SU-DHL-6 (cell line): ENCODE measurements around the gene KRT6A.

Source experiments
- H2AFZ ChIP-seq: fragments of 200-600 bp; sonication (generic); 2 replicates; pipeline ENCODE4 v1.6.1; 2014; ENCODE audit warnings: low read depth, mild to moderate bottlenecking, moderate library complexity, mixed read lengths, antibody characterized with exemption, low read length; ENCODE audit not compliant: severe bottlenecking
- H3F3A ChIP-seq: fragments of 200-600 bp; shearing (Covaris generic); 2 replicates; pipeline ENCODE4 v1.6.0; 2016; ENCODE audit warnings: antibody characterized with exemption, mild to moderate bottlenecking; ENCODE audit not compliant: insufficient read depth
- H3K27ac ChIP-seq: fragments of 200-600 bp; sonication (generic); 2 replicates; pipeline ENCODE4 v1.5.1; 2016; ENCODE audit warnings: low read depth, mild to moderate bottlenecking, low read length, moderate library complexity, mixed read lengths
- H3K27me3 ChIP-seq: fragments of 200-600 bp; sonication (generic), shearing (Covaris generic); 2 replicates; pipeline ENCODE4 v1.6.0; 2014; ENCODE audit warnings: mild to moderate bottlenecking, low read length
- H3K36me3 ChIP-seq: fragments of 200-600 bp; sonication (generic); 2 replicates; pipeline ENCODE4 v1.6.1; 2014; ENCODE audit warnings: mild to moderate bottlenecking, low read length, mixed read lengths
- H3K4me2 ChIP-seq: fragments of 300-600, 200-600 bp; shearing (Covaris generic), sonication (generic); 2 replicates; pipeline ENCODE4 v1.6.0; 2014; ENCODE audit warnings: low read length, low read depth, mild to moderate bottlenecking; ENCODE audit not compliant: poor library complexity, severe bottlenecking
- H3K4me3 ChIP-seq: fragments of 200-600 bp; sonication (generic); 2 replicates; pipeline ENCODE4 v1.5.1; 2014; ENCODE audit warnings: antibody characterized with exemption, low read length, mild to moderate bottlenecking, mixed read lengths; ENCODE audit not compliant: insufficient read depth, poor library complexity, severe bottlenecking
- H3K79me2 ChIP-seq: fragments of 200-600 bp; sonication (generic); 2 replicates; pipeline ENCODE4 v1.6.1; 2014; ENCODE audit warnings: mild to moderate bottlenecking, low read length, moderate library complexity; ENCODE audit not compliant: insufficient read depth
- H3K9ac ChIP-seq: fragments of 200-600 bp; sonication (generic); 2 replicates; pipeline ENCODE4 v1.7.0; 2014; ENCODE audit warnings: mild to moderate bottlenecking, low read length
- H3K9me2 ChIP-seq: fragments of 200-600 bp; sonication (generic); replicated peaks from 2 replicates; pipeline ENCODE4 v1.6.1; 2014; ENCODE audit warnings: low read length; ENCODE audit not compliant: insufficient read depth
- H3K9me3 ChIP-seq: fragments of 200-600 bp; sonication (generic); 2 replicates; pipeline ENCODE4 v1.6.1; 2014; ENCODE audit warnings: low read length, mixed read lengths; ENCODE audit not compliant: insufficient read depth
- H4K20me1 ChIP-seq: fragments of 200-600 bp; sonication (generic); 2 replicates; pipeline ENCODE4 v1.6.1; 2014; ENCODE audit warnings: low read depth, mild to moderate bottlenecking, antibody characterized with exemption, low read length, moderate library complexity, mixed read lengths
- CTCF ChIP-seq: fragments of 200-600 bp; sonication (generic); IDR thresholded peaks from one replicate; pipeline ENCODE4 v1.5.1; 2017; ENCODE audit warnings: antibody characterized with exemption, mild to moderate bottlenecking, low read length, moderate library complexity; ENCODE audit not compliant: insufficient read depth, poor library complexity, severe bottlenecking
- EZH2phosphoT487 ChIP-seq: fragments of 200-600 bp; sonication (generic), shearing (Covaris generic); conservative IDR thresholded peaks from 2 replicates; pipeline ENCODE4 v1.6.1; 2018; ENCODE audit warnings: mild to moderate bottlenecking, antibody characterized with exemption, low read length, moderate library complexity, mixed read lengths

Gene KRT6A

GRCh38 chr12:52441320-52441911 lies 51.6 kb downstream of the KRT6A start:
- H3K27ac ChIP-seq, result no peak overlapping the region

GRCh38 chr12:52440821-52441319 lies 52.2 kb downstream of the KRT6A start:
- no peak overlapping the region for H3K9ac ChIP-seq
- TF ChIP-seq EZH2phosphoT487 (no peak), CTCF (no peak)

More at GRCh38 chr12:52441320-52441911, 51.6 kb downstream of the KRT6A start:
- Histone ChIP-seq H3K4me3 (no peak overlapping the region), H3K36me3 (no peaks in the 10 kb centered on the region), H3F3A (no peaks in the 10 kb centered on the region), H3K9me3 (no peaks in the 10 kb centered on the region), H3K9ac (no peak overlapping the region), H3K4me2 (no peak overlapping the region), H4K20me1 (no peaks in the 10 kb centered on the region), H2AFZ (no peak overlapping the region), H3K9me2 (no peaks in the 10 kb centered on the region), H3K27me3 (no peaks in the 10 kb centered on the region), H3K79me2 (no peaks in the 10 kb centered on the region)
- TF ChIP-seq CTCF (no peak), EZH2phosphoT487 (no peak)

GRCh38 chr12:52439845-52440244 lies 53.2 kb downstream of the KRT6A start:
- Histone ChIP-seq H3K27ac (no peak overlapping the region), H3K79me2 (no peaks in the 10 kb centered on the region), H3K9me3 (no peaks in the 10 kb centered on the region), H4K20me1 (no peaks in the 10 kb centered on the region), H3K9ac (no peak overlapping the region), H2AFZ (no peak overlapping the region), H3K4me2 (no peak overlapping the region), H3K4me3 (no peak overlapping the region), H3K36me3 (no peaks in the 10 kb centered on the region), H3K9me2 (no peaks in the 10 kb centered on the region), H3F3A (no peaks in the 10 kb centered on the region), H3K27me3 (no peaks in the 10 kb centered on the region)
- TF ChIP-seq EZH2phosphoT487 (no peak), CTCF (no peak)

More at GRCh38 chr12:52440821-52441319, 52.2 kb downstream of the KRT6A start:
- Histone ChIP-seq H3K9me3 (no peaks in the 10 kb centered on the region), H3K9me2 (no peaks in the 10 kb centered on the region), H3K4me2 (no peak overlapping the region), H4K20me1 (no peaks in the 10 kb centered on the region), H3K79me2 (no peaks in the 10 kb centered on the region), H3F3A (no peaks in the 10 kb centered on the region), H3K27ac (no peak overlapping the region), H2AFZ (no peak overlapping the region), H3K27me3 (no peaks in the 10 kb centered on the region), H3K4me3 (no peak overlapping the region), H3K36me3 (no peaks in the 10 kb centered on the region)
